Measurements from ENCODE around the gene ITGA5.
A peak's percentile ranks its signal among the peaks of the same experiment; 100 is the strongest.

ITGA5 gene

GRCh38 chr12:54394986-54395385 lies 24.1 kb downstream of the ITGA5 start:
- TF ChIP-seq CTCF (conservative IDR thresholded peaks at IDR 0.05; ENCODE audit: low read depth) = no peak
- DNase-seq (ENCODE audit: low spot score) = no peak
- ChIA-PET CTCF (interaction anchor here (7.3 kb wide), 1 partner anchor 44 kb away, joined by 170 read pairs; no protein-coding TSS in a partner anchor), POLR2A (ENCODE audit: low non-redundant PET) (no interaction called here)
- H3K27ac ChIP-seq = peak overlapping the region; percentile 58

DNA sequence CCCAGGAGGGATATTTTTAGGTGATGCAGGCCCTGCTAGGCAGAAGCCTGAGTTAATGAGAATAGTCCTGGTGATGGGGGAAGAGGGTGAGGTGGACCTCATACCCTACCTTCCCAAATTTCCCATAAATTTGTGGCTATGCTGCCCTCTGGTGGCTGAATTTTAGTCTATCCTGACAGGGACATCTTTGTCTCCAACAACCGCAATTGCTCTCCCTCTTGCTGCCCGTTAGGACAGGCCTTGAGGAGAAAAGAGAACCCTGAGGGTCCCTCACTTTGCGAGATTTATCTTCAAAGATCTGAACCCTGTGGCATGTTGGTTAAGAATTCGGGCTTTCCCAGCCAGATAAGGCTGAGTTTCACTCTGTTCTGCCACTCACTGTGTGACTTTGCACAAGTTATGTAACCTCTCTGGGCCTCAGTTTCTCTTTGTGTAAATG lies 24.8 kb downstream of the ITGA5 start:
- peak overlapping the region; percentile 9; the same call in 1 of the 2 replicates for H3K27ac ChIP-seq
- ChIA-PET CTCF (interaction anchor here (1.9 kb wide), 1 partner anchor 45 kb away, joined by 9 read pairs; no protein-coding TSS in a partner anchor), POLR2A (ENCODE audit: low non-redundant PET) (no interaction called here)
- peak; percentile 55 for DNase-seq (ENCODE audit: low spot score)
- TF ChIP-seq CTCF (conservative IDR thresholded peaks at IDR 0.05; ENCODE audit: low read depth) = peak; percentile 74

- no peak for DNase-seq (ENCODE audit: low spot score)
- ChIA-PET CTCF (interaction anchor here (0.6 to 1.9 kb wide), 6 partner anchors 10 to 107 kb away, joined by 3 to 9 read pairs (median 3); no protein-coding TSS in a partner anchor), POLR2A (ENCODE audit: low non-redundant PET) (no interaction called here)
- H3K27ac ChIP-seq = peak overlapping the region; percentile 87
- TF ChIP-seq CTCF (conservative IDR thresholded peaks at IDR 0.05; ENCODE audit: low read depth) = no peak
Observed at GRCh38 chr12:54393743-54394142, 25.3 kb downstream of the ITGA5 start.

GRCh38 chr12:54393207-54393609 lies 25.9 kb downstream of the ITGA5 start:
- ChIA-PET POLR2A (ENCODE audit: low non-redundant PET) (interaction anchor here (0.9 kb wide), 1 partner anchor 12 kb away, joined by 3 read pairs; no protein-coding TSS in a partner anchor), CTCF (interaction anchor here (0.6 to 1.9 kb wide), 6 partner anchors 11 to 106 kb away, joined by 3 to 9 read pairs (median 3); no protein-coding TSS in a partner anchor)
- TF ChIP-seq CTCF (conservative IDR thresholded peaks at IDR 0.05; ENCODE audit: low read depth) = no peak
- DNase-seq (ENCODE audit: low spot score) = no peak
- peak overlapping the region; percentile 87 for H3K27ac ChIP-seq

- H3K27ac ChIP-seq = peak overlapping the region; percentile 87
- POLR2A ChIA-PET (ENCODE audit: low non-redundant PET) = interaction anchor here (0.9 kb wide), 1 partner anchor 11 kb away, joined by 3 read pairs; no protein-coding TSS in a partner anchor
- no peak for DNase-seq (ENCODE audit: low spot score)
- no peak for TF ChIP-seq CTCF (conservative IDR thresholded peaks at IDR 0.05; ENCODE audit: low read depth)
- CTCF ChIA-PET = interaction anchor here (0.6 to 1.9 kb wide), 5 partner anchors 8 to 46 kb away, joined by 3 to 9 read pairs (median 3); no protein-coding TSS in a partner anchor
Observed at GRCh38 chr12:54392485-54393206, 26.4 kb downstream of the ITGA5 start.

DNA sequence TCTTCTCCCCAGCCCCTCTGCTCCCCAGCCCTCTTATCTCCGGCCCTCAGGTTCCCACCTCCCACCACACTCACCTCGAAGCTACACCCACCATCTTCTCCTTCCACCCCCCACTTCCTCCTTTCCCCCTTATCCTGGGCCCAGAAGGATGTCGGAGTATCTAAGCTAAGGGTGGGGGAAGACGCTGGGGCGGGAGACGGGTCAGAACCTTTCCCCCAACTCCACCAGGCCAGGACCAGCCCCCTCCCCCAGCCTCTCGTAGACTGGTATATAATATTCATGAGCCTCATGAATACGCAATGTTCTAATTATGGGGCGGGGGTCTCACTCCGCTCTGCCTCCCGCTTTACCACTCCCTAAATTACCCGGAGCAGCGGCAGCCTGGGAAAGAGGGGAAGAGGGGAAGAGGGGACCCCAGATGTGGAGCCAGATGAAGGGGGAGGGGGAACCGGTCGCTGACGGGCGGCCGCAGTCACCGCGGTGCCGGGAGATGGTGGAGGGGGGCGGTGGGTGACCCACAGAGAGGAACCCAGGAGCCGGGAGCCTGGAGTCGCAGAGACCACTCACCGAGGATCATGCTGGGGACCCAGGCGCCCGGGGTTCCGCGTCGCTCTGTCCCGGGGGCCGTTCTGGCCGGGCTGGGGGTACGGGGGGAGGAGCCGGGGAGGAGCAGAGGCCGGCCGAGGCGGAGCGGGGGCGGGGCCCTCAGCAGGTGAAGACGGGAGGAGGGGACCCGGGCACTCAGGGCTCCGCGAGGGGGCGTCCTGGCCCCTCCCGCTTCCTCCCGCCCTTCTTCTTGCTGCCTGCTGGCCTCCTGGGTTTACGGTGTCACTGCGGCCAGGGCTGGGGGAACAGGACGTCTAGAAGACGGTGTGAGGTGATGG lies 28.2 kb downstream of the ITGA5 start:
- peak overlapping the region; percentile 87 for H3K27ac ChIP-seq
- POLR2A ChIA-PET (ENCODE audit: low non-redundant PET) = no interaction called here
- CTCF ChIA-PET = interaction anchor here (0.6 to 2.1 kb wide), 5 partner anchors 21 to 146 kb away, joined by 3 to 7 read pairs (median 3); no protein-coding TSS in a partner anchor
- TF ChIP-seq CTCF (conservative IDR thresholded peaks at IDR 0.05; ENCODE audit: low read depth) = no peak
- peak; percentile 86 for DNase-seq (ENCODE audit: low spot score)

Measured in RWPE1 (cell line).